HG02610 (cell line): ENCODE measurements around the gene CCDC183.
A peak's percentile ranks its signal among the peaks of the same experiment; 100 is the strongest.
"Not testable (repeated sequence)": the region's sequence is repeated elsewhere in the genome, so short reads cannot be mapped to it uniquely, and the experiment has no call there.

ENCODE experiments used
- ATAC-seq: cut with Tn5 transposase; IDR thresholded peaks from one replicate; pipeline ENCODE4 v1.9.1; 2021; ENCODE audit warnings: mild to moderate bottlenecking, moderate library complexity; ENCODE audit not compliant: unreplicated experiment

The CCDC183 gene

GRCh38 chr9:136837146-136837855, 41.2 kb downstream of the CCDC183 start:
- ATAC-seq = no peak

- not testable (repeated sequence) for ATAC-seq
Observed at GRCh38 chr9:136837856-136838277, 41.7 kb downstream of the CCDC183 start.

GRCh38 chr9:136838314-136839228, 42.4 kb downstream of the CCDC183 start:
- no peak for ATAC-seq

GRCh38 chr9:136839229-136840139, 43.3 kb downstream of the CCDC183 start:
- ATAC-seq = no peak

- ATAC-seq = no peak
Observed at GRCh38 chr9:136840140-136840876, 44.2 kb downstream of the CCDC183 start.

- ATAC-seq = no peak
Observed at GRCh38 chr9:136840877-136841645, 44.9 kb downstream of the CCDC183 start.

GRCh38 chr9:136841646-136842379, 45.7 kb downstream of the CCDC183 start:
- ATAC-seq = not testable (repeated sequence)

- peak; percentile 67 for ATAC-seq
Observed at GRCh38 chr9:136842380-136842948, 46.3 kb downstream of the CCDC183 start, which contains the start of gene AJM1. Gene AJM1 (plus strand): TSS chr9:136842478. CDS start chr9:136844415, 1,937 bp downstream.

- not testable (repeated sequence) for ATAC-seq
Observed at GRCh38 chr9:136843159-136843800, 47.1 kb downstream of the CCDC183 start.

- not testable (repeated sequence) for ATAC-seq
Observed at GRCh38 chr9:136843801-136844740, 47.9 kb downstream of the CCDC183 start.

GRCh38 chr9:136844761-136845464, 48.8 kb downstream of the CCDC183 start:
- no peak for ATAC-seq

- ATAC-seq = no peak
Observed at GRCh38 chr9:136845465-136846260, 49.5 kb downstream of the CCDC183 start.

- no peak for ATAC-seq
Observed at GRCh38 chr9:136846376-136847087, 50.4 kb downstream of the CCDC183 start.

- no peak for ATAC-seq
Observed at GRCh38 chr9:136847088-136847825, 51.1 kb downstream of the CCDC183 start.
